Measurements from ENCODE around the gene CIT. TPM values are rescaled to one million over a fixed set of nuclear protein-coding genes. Genes with fewer than 3 reads are reported as not detected.
"Not testable (repeated sequence)": the region's sequence is repeated elsewhere in the genome, so short reads cannot be mapped to it uniquely, and the experiment has no call there.

The CIT gene
- polyA plus RNA-seq, 3 donors, result 18.3 to 26.7 (median 19.1) TPM

GRCh38 chr12:119669744-119670472, 207.2 kb downstream of the CIT start:
- DNase-seq (ENCODE audit: extremely low read depth in 1 of 11, low read depth in 9 of 11, low spot score in 4 of 11), result no peak

- no peak for DNase-seq (ENCODE audit: extremely low read depth in 1 of 11, low read depth in 9 of 11, low spot score in 4 of 11)
These were observed 208.7 kb downstream of the CIT start for GRCh38 chr12:119668324-119668841.

GRCh38 chr12:119667577-119668323, 209.4 kb downstream of the CIT start, which contains the start of gene PRKAB1:
TSS of gene PRKAB1 (plus strand) at chr12:119668133. CDS start at chr12:119668245, 112 bp downstream.
- DNase-seq (ENCODE audit: extremely low read depth in 1 of 11, low read depth in 9 of 11, low spot score in 4 of 11), result peak; percentile 84 to 96 (median 94)

GRCh38 chr12:119666900-119667576, 210.1 kb downstream of the CIT start:
- DNase-seq (ENCODE audit: extremely low read depth in 1 of 11, low read depth in 9 of 11, low spot score in 4 of 11), result no peak

GRCh38 chr12:119666226-119666795, 210.8 kb downstream of the CIT start:
- DNase-seq (ENCODE audit: extremely low read depth in 1 of 11, low read depth in 9 of 11, low spot score in 4 of 11), result no peak

- DNase-seq (ENCODE audit: extremely low read depth in 1 of 11, low read depth in 9 of 11, low spot score in 4 of 11), result no peak
These were observed 211.8 kb downstream of the CIT start for GRCh38 chr12:119665164-119665929.

- no peak for DNase-seq (ENCODE audit: extremely low read depth in 1 of 11, low read depth in 9 of 11, low spot score in 4 of 11)
These were observed 212.5 kb downstream of the CIT start for GRCh38 chr12:119664642-119665041.

GRCh38 chr12:119661882-119662281, 215.2 kb downstream of the CIT start:
- no peak for DNase-seq (ENCODE audit: extremely low read depth in 1 of 11, low read depth in 9 of 11, low spot score in 4 of 11)

GRCh38 chr12:119660076-119660475, 217.0 kb downstream of the CIT start:
- no peak for DNase-seq (ENCODE audit: extremely low read depth in 1 of 11, low read depth in 9 of 11, low spot score in 4 of 11)

GRCh38 chr12:119659289-119659897, 217.7 kb downstream of the CIT start:
- no peak for DNase-seq (ENCODE audit: extremely low read depth in 1 of 11, low read depth in 9 of 11, low spot score in 4 of 11)

GRCh38 chr12:119658166-119658565, 219.0 kb downstream of the CIT start:
- not testable (repeated sequence) for DNase-seq (ENCODE audit: extremely low read depth in 1 of 11, low read depth in 9 of 11, low spot score in 4 of 11)

- DNase-seq (ENCODE audit: extremely low read depth in 1 of 11, low read depth in 9 of 11, low spot score in 4 of 11), result not testable (repeated sequence)
These were observed 220.1 kb downstream of the CIT start for GRCh38 chr12:119657001-119657400.

GRCh38 chr12:119652665-119653064, 224.5 kb downstream of the CIT start:
- DNase-seq (ENCODE audit: extremely low read depth in 1 of 11, low read depth in 9 of 11, low spot score in 4 of 11), result no peak

GRCh38 chr12:119649202-119649808, 227.8 kb downstream of the CIT start:
- DNase-seq (ENCODE audit: extremely low read depth in 1 of 11, low read depth in 9 of 11, low spot score in 4 of 11), result no peak

GRCh38 chr12:119645535-119646059, 231.5 kb downstream of the CIT start:
- DNase-seq (ENCODE audit: extremely low read depth in 1 of 11, low read depth in 9 of 11, low spot score in 4 of 11), result no peak

- no peak for DNase-seq (ENCODE audit: extremely low read depth in 1 of 11, low read depth in 9 of 11, low spot score in 4 of 11)
These were observed 232.2 kb downstream of the CIT start for GRCh38 chr12:119644930-119645329.

- no peak for DNase-seq (ENCODE audit: extremely low read depth in 1 of 11, low read depth in 9 of 11, low spot score in 4 of 11)
These were observed 234.1 kb downstream of the CIT start for GRCh38 chr12:119642986-119643385.

Data from renal cortex interstitium (tissue), 11 donors.